ENCODE results near the gene HES5. TPM values are rescaled to one million over a fixed set of nuclear protein-coding genes. Genes with fewer than 3 reads are reported as not detected.

Gene HES5
- total RNA-seq, 2 donors from 2014 or later, result 0.24 to 0.32 TPM

DNA sequence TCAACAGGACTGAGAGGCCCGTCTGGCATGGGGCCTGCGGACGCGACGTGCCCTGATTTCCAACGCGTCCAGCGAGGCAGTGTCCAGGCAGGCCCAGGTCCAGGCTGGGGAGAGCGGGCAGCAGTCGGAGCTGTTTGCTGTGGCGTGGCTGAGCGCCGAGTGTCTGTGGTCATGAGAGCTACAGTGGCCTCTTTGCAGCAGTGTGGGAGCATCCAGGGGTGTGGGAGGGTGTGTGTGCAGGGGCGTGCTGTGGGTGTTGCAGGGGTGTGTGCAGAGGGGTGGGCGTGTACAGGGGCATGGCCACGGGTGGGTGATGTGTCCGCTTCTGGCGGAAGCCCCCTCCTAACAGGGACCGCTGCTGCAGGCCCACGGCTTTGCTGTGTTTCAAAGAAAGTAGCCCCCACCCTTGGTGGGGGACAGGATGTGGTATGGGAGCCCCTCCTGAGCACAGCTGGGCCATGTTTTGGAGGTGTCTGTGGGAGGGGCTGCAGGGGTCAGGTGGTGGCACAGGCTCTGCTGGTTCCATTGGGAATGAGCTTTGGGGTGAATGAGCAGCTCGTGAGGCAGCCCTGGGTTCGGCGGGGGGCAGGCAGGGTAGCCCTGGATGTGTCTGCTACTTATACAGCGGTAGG, 36.3 kb downstream of the HES5 start:
- intact Hi-C loops (cut with DNase I), result no loop called here

DNA sequence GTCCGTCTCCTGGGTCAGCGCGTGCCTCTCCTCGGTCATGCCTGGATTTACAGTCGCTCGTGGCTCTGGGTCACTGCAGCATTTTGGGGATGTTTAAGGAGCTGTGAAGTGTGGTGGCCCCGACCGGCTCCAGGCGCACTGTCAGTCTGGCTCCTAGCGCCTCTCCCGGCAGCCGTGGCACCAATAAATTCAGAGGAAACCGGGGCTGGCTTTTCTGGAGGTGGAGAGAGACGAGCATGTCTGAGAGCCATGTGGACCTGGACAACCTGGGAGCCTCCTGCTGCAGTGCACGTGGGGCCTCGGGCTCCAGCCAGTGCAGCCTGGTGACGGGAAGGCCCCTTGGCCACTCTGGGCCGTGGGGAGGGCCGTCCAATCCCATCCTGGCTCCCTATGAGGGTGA, 36.8 kb downstream of the HES5 start:
- DNase-seq (ENCODE audit: low spot score), result no peak
- intact Hi-C loops (cut with DNase I), result no loop called here

More for the DNA sequence above, 36.3 kb downstream of the HES5 start:
- no peak for DNase-seq (ENCODE audit: low spot score)

DNA sequence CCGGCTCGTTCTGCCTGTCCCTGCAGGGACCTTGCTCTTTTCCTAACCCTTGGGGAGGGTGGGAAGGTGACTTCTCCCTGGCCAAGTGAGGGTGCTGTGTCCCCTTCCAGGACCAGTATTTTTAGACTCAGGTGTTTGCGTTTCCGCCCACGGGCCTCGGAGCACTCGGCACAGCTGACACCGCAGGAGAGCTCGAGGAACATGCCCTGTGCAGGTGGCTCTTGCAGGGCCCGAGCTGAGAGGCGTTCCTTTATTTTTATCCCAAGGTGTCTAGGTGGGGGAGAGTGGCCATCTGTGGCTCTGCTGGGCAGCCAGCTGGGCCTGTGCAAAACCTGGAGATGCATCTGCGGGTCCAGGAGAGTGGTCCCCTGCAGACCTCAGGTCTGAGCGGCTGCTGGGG, 38.0 kb downstream of the HES5 start:
- no peak for DNase-seq (ENCODE audit: low spot score)
- intact Hi-C loops (cut with DNase I), result no loop called here

DNA sequence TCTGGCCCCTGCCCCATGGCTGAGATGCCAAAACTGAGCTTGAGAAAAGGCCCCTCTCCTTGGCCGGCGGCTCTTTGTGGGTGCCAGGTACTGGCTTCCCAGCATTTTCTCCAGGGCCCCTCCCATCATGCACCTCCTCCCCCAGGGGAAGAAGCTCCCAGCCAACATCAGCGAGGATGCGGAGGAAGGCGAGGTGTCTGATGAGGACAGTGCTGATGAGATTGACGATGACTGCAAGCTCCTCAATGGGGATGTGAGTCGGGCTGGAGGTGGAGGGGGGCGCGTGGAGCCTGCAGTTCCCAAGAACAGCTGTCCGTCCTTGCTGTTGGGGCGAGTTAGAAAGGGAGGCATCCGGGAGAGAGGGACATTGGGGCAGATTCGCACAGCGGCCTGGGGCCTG, 40.4 kb downstream of the HES5 start:
- intact Hi-C loops (cut with DNase I), result no loop called here
- no peak for DNase-seq (ENCODE audit: low spot score)

DNA sequence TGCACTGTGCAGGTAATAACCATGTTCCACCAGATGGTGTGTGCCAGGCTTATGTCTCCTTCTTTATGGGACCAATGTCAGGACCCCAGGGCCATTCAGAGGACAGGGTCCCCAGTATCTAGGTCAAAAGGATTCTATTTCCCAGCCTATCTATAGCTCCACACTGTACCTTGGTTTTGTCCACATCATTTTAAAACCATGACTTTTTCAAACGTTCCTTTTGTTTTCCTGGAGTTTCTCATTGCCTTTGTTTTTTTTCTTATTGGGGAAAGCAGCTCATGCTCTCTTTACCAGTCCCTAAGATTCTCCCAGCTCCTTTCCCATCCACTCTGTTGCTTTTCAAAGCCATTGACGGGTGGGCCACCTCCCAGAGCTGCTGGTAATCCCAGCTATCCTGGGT, 41.4 kb downstream of the HES5 start:
- DNase-seq (ENCODE audit: low spot score), result no peak
- intact Hi-C loops (cut with DNase I), result no loop called here

DNA sequence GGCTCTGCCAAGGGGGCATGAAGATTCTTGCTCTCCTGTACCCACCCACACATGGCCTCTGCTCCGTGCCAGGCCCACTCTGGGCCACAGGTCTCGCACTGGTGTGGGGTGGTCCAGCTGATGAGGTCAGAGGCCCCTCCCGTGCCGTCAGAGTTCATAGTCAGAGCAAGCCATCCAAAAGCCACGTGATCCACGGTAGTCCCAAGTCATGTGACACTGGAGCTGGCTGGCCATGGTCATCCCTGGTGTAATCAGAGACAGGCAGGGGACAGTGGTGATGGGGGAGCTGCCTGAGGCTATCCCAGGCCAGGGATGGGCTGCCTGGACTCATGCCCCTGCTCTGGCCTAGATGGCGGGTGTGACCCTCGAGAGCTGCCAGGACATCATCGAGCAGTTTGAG, 43.5 kb downstream of the HES5 start:
- no peak for DNase-seq (ENCODE audit: low spot score)
- intact Hi-C loops (cut with DNase I), result no loop called here

DNA sequence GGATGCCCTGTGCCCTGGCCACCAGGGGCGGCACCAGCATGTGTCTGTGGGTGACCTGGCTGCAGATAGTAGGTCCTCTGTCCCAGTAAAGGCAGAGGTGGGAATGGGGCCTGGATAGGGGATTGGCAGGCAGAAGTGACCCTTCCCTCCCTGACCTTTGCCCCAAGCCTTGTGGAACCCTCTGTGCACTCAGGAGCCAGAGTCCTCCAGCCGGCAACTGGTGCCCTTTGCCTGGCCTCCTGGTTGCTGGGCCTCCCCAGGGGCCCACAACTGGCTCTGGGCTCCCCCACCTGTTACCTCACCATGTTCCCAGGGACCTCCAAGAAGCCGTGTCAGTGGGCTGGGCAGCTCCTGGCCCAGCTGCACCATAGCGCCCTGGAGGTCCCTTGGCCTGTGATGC, 44.0 kb downstream of the HES5 start:
- intact Hi-C loops (cut with DNase I), result no loop called here
- no peak for DNase-seq (ENCODE audit: low spot score)

DNA sequence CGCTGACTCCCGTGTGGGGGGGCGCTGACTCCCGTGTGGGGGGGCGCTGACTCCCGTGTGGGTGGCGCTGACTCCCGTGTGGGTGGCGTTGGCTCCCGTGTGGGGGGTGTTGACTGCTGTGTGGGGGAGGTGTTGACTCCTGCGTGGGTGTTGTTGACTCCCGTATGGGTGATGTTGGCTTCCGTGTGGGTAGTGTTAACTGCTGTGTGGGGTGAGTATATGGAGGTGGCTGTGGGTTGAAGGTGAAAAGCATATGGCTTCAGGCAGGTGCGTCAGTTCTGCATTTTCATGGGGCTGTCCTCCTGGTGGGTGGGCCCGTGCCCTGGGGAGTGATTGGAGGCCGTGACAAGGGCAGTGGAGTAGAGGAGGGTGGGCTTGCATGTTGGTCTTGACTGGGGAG, 46.1 kb downstream of the HES5 start:
- intact Hi-C loops (cut with DNase I), result no loop called here
- DNase-seq (ENCODE audit: low spot score), result no peak

DNA sequence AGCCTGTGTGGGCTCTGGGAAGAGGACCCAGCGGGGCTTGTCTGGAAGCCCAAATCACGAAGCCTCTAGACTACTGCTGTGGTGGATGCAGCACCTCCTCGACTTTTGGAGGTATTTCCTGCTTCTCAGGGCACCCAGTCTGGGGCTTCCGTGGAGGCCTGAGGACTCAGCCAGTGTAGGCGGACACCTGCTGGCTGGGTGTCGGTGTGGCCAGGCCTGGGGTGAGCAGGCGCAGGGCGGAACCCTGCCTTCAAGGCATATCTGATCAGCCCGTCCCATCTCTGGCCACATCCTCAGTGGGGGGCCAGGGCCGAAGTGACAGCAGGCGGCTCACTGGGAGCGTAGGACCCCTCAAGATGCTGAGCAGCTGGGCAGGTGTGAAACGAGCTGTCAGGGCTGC, 47.0 kb downstream of the HES5 start:
- intact Hi-C loops (cut with DNase I), result no loop called here
- no peak for DNase-seq (ENCODE audit: low spot score)

DNA sequence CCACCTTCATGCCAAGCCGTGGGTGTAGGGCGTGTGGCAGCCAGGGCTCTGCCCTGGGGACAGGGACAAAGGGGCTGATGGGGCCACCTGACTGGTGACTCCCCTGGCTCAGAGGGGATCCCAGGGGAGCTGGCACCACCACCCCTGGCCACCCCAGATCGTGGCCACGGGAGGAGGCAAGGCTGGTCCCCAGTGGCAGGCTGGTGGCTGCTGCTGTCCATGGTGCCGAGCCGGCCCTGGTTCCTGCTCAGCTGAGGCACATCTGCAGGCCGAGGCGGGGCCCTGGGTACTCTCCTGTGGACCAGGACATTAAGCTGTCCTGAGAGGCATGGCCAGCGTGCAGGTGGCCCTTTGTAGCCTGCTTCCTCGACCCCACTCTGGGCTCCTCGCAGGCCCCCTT, 47.5 kb downstream of the HES5 start:
- DNase-seq (ENCODE audit: low spot score), result no peak
- intact Hi-C loops (cut with DNase I), result no loop called here

DNA sequence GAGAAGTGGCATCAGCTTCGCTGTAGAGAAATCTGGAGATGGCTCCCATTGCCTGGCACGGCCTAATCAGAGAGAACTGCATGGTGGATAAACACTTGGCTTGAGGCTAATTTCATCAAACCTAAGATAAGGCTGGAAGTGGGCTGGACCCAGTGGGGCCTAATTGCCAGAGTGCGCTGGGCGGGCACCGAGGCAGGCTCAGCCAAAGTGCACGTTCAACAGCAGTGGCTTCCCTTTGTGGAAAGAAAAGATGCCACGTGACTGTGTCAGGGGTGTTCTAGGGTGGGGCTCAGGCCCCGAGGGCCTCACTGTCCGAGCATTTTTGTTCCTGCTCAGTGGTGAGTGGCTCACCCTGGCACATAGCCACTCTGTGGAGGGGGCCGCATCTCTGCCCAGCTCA, 48.2 kb downstream of the HES5 start:
- intact Hi-C loops (cut with DNase I), result no loop called here
- no peak for DNase-seq (ENCODE audit: low spot score)

DNA sequence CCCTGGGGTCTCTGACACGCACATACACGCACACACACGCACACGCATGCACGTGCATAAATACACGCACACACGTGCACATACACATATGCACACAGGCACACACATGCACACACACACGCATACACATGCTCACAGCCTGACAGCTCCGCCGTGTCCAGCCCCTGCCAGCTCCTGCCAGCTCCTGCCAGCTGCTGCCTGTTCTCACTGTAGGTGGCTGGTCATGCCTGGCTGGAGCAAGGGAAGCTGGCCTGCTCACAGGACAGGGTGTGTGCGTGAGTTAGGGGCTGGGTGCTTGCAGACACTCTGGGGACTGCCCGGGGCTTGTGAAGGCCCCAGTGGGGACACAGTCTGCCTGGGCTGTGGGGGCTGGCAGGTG, 49.1 kb downstream of the HES5 start:
- no peak for DNase-seq (ENCODE audit: low spot score)
- intact Hi-C loops (cut with DNase I), result no loop called here

DNA sequence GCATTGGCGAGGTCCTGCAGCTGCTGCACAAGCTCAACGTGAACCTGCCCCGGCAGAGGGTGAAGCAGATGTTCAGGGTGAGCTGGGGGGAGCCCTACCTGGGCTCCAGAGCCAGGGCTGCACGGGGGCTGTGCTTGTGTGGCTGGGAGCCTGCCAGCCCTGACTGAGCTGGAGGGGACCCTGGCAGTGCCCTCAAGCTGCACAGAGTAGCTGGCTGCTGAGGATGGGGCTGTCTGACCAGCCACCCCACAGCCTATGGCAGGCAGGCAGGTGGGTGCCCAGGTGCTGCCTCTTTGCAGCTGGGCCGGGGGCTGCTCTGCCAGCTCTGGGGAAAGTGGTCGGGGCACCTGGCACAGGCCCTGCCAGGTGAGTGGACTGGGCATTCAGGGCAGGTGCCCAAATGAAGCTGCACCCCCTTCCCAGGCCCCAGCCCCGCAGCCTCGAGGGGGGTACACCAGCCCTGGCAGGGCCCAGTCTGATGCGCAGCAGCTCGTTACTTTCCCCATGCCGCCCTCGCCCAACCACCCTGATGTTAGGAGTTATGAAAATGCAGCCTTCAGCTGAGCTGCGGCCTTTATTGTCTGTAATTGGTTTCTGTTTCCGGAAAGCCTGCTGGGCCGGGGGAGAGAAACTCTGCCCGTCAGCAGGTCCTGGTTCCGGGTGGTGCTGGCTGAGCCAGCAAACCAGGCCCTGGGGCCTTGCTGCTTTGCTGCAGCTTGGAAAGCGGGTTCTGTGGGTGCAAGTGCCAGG, 49.7 kb downstream of the HES5 start:
- DNase-seq (ENCODE audit: low spot score), result no peak
- intact Hi-C loops (cut with DNase I), result no loop called here

DNA sequence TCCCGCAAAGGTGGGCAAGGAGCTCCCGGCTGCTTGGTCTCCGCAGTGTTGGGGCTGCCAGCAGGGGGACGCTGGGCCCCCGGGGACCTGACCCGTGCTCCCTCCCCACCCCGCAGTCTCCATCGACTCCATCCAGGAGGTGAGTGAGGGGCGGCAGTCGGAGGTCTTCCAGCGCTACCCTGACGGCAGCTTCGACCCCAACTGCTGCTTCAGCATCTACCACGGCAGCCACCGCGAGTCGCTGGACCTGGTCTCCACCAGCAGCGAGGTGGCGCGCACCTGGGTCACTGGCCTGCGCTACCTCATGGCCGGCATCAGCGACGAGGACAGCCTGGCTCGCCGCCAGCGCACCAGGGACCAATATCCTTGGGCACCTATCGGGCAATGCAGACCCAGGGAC, 50.4 kb downstream of the HES5 start:
- intact Hi-C loops (cut with DNase I), result no loop called here
- DNase-seq (ENCODE audit: low spot score), result no peak

DNA sequence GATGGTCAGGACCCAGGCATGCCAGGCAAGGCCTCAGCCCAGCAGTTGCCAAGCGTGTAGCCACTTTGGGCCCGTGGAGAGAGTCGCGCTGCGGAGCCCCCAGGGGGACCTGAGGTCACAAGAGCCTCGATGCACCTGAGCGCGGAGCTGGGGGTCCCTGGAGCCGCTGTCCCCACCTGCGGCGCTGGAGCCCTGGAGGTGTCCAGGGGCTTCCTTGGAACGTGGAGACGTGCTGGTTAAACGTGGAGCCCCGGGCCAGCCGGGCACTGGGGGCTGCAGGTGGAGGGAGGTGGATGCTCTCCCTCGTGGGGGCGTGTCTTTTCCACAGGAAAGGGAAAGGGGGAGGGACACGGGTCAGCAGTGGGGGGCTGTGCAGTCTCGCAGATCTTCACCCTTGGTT, 50.9 kb downstream of the HES5 start:
- intact Hi-C loops (cut with DNase I), result no loop called here
- DNase-seq (ENCODE audit: low spot score), result no peak

Other genes with a start within 250 kb of the HES5 start
- 1 to 10 TPM; 3.8 to 5.5 TPM for gene MORN1, start 138.7 kb downstream of the HES5 start, total RNA-seq
- gene RER1, start 138.4 kb downstream of the HES5 start, total RNA-seq, result 100 to 1,000 TPM in 1 of 2 donors, 10 to 100 TPM in 1; 93.7 to 101 TPM
- 10 to 100 TPM; 10.9 to 13.1 TPM for gene PEX10, start 117.7 kb downstream of the HES5 start, total RNA-seq
- 1 to 10 TPM in 1 of 2 donors, under 1 TPM in 1; 0.33 to 1.0 TPM for gene PLCH2, start 54.0 kb downstream of the HES5 start, total RNA-seq
- 10 to 100 TPM; 17.4 to 18.6 TPM for gene PANK4, start 3.7 kb downstream of the HES5 start, total RNA-seq
- 10 to 100 TPM; 37.7 to 63.6 TPM for gene TNFRSF14, start 26.1 kb upstream of the HES5 start, total RNA-seq
- gene PRXL2B, start 56.5 kb upstream of the HES5 start, total RNA-seq, result 10 to 100 TPM; 11.4 to 12.2 TPM
- gene MMEL1, start 102.8 kb upstream of the HES5 start, total RNA-seq, result 1 to 10 TPM in 1 of 2 donors, under 1 TPM in 1; 0.57 to 1.8 TPM

All from posterior vena cava (tissue), 2 donors.